ENCODE measurements around the gene GATA5.

GRCh38 chr20:62485701-62486089, 9.9 kb upstream of the GATA5 start:
- no peak for TF ChIP-seq POLR2A (IDR thresholded peaks at IDR 0.05)
- no peak for TF ChIP-seq CTCF (IDR thresholded peaks at IDR 0.05)
- no peak for TF ChIP-seq EP300 (IDR thresholded peaks at IDR 0.05)

Data from suprapubic skin (tissue), 3 donors.